Measurements from ENCODE around the gene RFC4. TPM values are rescaled to one million over a fixed set of nuclear protein-coding genes. Genes with fewer than 3 reads are reported as not detected.

The RFC4 gene
- total and polyA plus RNA-seq, 9 of the 15 experiments (the other 6 are each of a cell fraction or from before 2014, with no cell fraction given): 105 to 227 (median 180) TPM

DNA sequence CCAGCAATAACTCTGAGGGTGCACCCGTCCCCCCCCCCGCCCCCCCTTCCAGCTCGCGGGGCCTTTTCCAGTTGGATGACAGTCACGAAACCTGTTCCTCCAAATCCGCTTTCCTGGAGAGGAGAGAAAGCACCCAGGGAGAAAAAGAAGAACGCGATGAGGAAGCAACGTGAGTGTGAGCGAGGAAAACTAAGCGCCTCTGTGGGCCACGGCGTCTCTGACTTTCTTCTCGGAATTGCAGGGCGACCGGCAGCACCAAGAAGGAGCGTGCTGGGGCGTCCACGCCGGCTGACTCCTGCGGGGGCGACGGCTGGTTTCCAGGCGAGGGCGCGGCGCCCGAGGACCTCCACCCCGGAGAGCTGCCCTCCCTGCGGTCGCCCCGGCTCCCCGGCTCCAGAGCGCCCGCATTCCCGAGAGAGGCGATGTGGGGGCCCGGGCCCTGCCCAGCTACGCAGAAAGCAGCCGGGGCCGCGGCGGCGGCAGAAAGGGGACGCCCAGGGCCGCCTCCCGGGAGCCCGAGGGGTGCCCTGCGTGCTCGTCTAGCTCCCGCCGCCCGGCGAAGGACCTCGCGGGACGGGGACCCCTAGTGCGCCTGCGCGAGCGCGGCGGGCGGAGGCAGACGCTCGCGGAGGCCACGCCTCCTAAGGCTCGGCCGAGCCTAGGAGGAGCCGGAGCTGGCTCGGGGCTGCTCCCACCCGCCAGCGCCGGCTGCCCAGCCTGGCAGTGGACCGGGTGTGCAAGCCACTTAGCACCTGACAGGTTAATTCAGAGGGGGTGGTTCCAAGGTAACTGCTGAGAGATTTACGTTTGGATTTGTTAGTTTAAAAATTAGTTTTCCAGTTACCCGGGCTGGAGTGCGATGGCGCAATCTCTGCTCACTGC lies 20.9 kb upstream of the RFC4 start (continued):
- TF ChIP-seq, protein P1, sequence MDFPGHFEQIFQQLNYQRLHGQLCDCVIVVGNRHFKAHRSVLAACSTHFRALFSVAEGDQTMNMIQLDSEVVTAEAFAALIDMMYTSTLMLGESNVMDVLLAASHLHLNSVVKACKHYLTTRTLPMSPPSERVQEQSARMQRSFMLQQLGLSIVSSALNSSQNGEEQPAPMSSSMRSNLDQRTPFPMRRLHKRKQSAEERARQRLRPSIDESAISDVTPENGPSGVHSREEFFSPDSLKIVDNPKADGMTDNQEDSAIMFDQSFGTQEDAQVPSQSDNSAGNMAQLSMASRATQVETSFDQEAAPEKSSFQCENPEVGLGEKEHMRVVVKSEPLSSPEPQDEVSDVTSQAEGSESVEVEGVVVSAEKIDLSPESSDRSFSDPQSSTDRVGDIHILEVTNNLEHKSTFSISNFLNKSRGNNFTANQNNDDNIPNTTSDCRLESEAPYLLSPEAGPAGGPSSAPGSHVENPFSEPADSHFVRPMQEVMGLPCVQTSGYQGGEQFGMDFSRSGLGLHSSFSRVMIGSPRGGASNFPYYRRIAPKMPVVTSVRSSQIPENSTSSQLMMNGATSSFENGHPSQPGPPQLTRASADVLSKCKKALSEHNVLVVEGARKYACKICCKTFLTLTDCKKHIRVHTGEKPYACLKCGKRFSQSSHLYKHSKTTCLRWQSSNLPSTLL (IDR thresholded peaks at IDR 0.05): no peak
- 0 out of 4 replicates have a peak, but pooled peaks of 1 of the 2 experiments have one; percentile 52 for TF ChIP-seq SRF (CRISPR knock-in tag; IDR thresholded peaks at IDR 0.05)
- TF ChIP-seq, protein P2, sequence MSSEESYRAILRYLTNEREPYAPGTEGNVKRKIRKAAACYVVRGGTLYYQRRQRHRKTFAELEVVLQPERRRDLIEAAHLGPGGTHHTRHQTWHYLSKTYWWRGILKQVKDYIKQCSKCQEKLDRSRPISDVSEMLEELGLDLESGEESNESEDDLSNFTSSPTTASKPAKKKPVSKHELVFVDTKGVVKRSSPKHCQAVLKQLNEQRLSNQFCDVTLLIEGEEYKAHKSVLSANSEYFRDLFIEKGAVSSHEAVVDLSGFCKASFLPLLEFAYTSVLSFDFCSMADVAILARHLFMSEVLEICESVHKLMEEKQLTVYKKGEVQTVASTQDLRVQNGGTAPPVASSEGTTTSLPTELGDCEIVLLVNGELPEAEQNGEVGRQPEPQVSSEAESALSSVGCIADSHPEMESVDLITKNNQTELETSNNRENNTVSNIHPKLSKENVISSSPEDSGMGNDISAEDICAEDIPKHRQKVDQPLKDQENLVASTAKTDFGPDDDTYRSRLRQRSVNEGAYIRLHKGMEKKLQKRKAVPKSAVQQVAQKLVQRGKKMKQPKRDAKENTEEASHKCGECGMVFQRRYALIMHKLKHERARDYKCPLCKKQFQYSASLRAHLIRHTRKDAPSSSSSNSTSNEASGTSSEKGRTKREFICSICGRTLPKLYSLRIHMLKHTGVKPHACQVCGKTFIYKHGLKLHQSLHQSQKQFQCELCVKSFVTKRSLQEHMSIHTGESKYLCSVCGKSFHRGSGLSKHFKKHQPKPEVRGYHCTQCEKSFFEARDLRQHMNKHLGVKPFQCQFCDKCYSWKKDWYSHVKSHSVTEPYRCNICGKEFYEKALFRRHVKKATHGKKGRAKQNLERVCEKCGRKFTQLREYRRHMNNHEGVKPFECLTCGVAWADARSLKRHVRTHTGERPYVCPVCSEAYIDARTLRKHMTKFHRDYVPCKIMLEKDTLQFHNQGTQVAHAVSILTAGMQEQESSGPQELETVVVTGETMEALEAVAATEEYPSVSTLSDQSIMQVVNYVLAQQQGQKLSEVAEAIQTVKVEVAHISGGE (CRISPR knock-in tag; IDR thresholded peaks at IDR 0.05): no peak
- TF ChIP-seq NBN (IDR thresholded peaks at IDR 0.05; ENCODE audit: low read depth): 0 out of 2 replicates have a peak, but pooled peaks have one; percentile 25
- peak; percentile 52 for TF ChIP-seq POLR2B (IDR thresholded peaks at IDR 0.05; ENCODE audit: low read depth, partially characterized antibody)
- TF ChIP-seq EGR1 (conservative IDR thresholded peaks at IDR 0.05): 0 out of 2 replicates have a peak, but pooled peaks have one; percentile 20
- TF ChIP-seq ZFPM2 (CRISPR knock-in tag; IDR thresholded peaks at IDR 0.05): no peak
- TF ChIP-seq TGIF2 (CRISPR knock-in tag; IDR thresholded peaks at IDR 0.05): no peak
- TF ChIP-seq, protein P3, sequence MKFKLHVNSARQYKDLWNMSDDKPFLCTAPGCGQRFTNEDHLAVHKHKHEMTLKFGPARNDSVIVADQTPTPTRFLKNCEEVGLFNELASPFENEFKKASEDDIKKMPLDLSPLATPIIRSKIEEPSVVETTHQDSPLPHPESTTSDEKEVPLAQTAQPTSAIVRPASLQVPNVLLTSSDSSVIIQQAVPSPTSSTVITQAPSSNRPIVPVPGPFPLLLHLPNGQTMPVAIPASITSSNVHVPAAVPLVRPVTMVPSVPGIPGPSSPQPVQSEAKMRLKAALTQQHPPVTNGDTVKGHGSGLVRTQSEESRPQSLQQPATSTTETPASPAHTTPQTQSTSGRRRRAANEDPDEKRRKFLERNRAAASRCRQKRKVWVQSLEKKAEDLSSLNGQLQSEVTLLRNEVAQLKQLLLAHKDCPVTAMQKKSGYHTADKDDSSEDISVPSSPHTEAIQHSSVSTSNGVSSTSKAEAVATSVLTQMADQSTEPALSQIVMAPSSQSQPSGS (CRISPR knock-in tag; IDR thresholded peaks at IDR 0.05): no peak
- TF ChIP-seq, protein P4, sequence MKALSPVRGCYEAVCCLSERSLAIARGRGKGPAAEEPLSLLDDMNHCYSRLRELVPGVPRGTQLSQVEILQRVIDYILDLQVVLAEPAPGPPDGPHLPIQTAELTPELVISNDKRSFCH (CRISPR knock-in tag; IDR thresholded peaks at IDR 0.05): no peak
- TF ChIP-seq, protein P4 (tag; IDR thresholded peaks at IDR 0.05): no peak
- TF ChIP-seq, protein P5, sequence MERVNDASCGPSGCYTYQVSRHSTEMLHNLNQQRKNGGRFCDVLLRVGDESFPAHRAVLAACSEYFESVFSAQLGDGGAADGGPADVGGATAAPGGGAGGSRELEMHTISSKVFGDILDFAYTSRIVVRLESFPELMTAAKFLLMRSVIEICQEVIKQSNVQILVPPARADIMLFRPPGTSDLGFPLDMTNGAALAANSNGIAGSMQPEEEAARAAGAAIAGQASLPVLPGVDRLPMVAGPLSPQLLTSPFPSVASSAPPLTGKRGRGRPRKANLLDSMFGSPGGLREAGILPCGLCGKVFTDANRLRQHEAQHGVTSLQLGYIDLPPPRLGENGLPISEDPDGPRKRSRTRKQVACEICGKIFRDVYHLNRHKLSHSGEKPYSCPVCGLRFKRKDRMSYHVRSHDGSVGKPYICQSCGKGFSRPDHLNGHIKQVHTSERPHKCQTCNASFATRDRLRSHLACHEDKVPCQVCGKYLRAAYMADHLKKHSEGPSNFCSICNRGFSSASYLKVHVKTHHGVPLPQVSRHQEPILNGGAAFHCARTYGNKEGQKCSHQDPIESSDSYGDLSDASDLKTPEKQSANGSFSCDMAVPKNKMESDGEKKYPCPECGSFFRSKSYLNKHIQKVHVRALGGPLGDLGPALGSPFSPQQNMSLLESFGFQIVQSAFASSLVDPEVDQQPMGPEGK (CRISPR knock-in tag; IDR thresholded peaks at IDR 0.05; ENCODE audit: borderline replicate concordance): no peak
- TF ChIP-seq FOSL1 (tag; conservative IDR thresholded peaks at IDR 0.05): 0 out of 2 replicates have a peak, but pooled peaks have one; percentile 17
- TF ChIP-seq STAG1 (CRISPR knock-in tag; IDR thresholded peaks at IDR 0.05; ENCODE audit: borderline replicate concordance): no peak

Data from K562 (cell line).